Chondrocyte (in vitro differentiated cells): ENCODE results near the gene GSTA2. TPM values are rescaled to one million over a fixed set of nuclear protein-coding genes. Genes with fewer than 3 reads are reported as not detected.
"Not testable (repeated sequence)": the region's sequence is repeated elsewhere in the genome, so short reads cannot be mapped to it uniquely, and the experiment has no call there.

ENCODE experiments used
- DNase-seq: peaks from one replicate; pipeline ENCODE4 v3.0.0; 2021; ENCODE audit warnings: mixed read lengths, low spot score
- H3K27ac Mint-ChIP-seq: one replicate; pipeline ENCODE4 v1.8.0; 2021; ENCODE audit warnings: mild to moderate bottlenecking, moderate library complexity, mixed read lengths; ENCODE audit not compliant: unreplicated experiment
- H3K27me3 Mint-ChIP-seq: 2 replicates; pipeline ENCODE4 v1.8.0; 2021; ENCODE audit warnings: low read depth, mixed read lengths
- H3K36me3 Mint-ChIP-seq: 2 replicates; pipeline ENCODE4 v1.8.0; 2021; ENCODE audit warnings: low read depth, mixed read lengths
- H3K4me1 Mint-ChIP-seq: 2 replicates; pipeline ENCODE4 v1.8.0; 2021; ENCODE audit warnings: low read depth, mild to moderate bottlenecking, mixed read lengths
- H3K4me3 Mint-ChIP-seq: one replicate; pipeline ENCODE4 v1.8.0; 2021; ENCODE audit warnings: mild to moderate bottlenecking, moderate library complexity, mixed read lengths; ENCODE audit not compliant: unreplicated experiment
- H3K9me3 Mint-ChIP-seq: 2 replicates; pipeline ENCODE4 v1.8.0; 2021; ENCODE audit warnings: low read depth, mixed read lengths
- CTCF ChIP-seq: fragments of 200-600 bp; sonication (generic); IDR thresholded peaks from 2 replicates; pipeline ENCODE4 v1.5.0; 2021; ENCODE audit warnings: antibody characterized with exemption, mild to moderate bottlenecking, moderate library complexity
- long read RNA-seq: library from polyadenylated mRNA; stranded (forward); transcript quantifications from one replicate; pipeline ENCODE4 v2.0.0, GENCODE V29; 2021
- total RNA-seq: library from RNA; stranded (reverse); gene quantifications from 3 replicates; pipeline ENCODE4 v1.2.1, GENCODE V29; 2021

The GSTA2 gene
- total RNA-seq: not detected in 3 replicates
- long read RNA-seq: 0 reads

GRCh38 chr6:52763322-52763916 is at the start of gene GSTA2:
TSS of gene GSTA2 (minus strand) at chr6:52763475. CDS start at chr6:52757947, 5,528 bp downstream.
- not testable (repeated sequence) for H3K4me3 Mint-ChIP-seq, H3K27me3 Mint-ChIP-seq, H3K36me3 Mint-ChIP-seq, H3K4me1 Mint-ChIP-seq, H3K9me3 Mint-ChIP-seq, H3K27ac Mint-ChIP-seq, DNase-seq

GRCh38 chr6:52809777-52810176 is 46.5 kb upstream of the GSTA2 start:
- not testable (repeated sequence) for DNase-seq, H3K27ac Mint-ChIP-seq, H3K27me3 Mint-ChIP-seq, H3K4me1 Mint-ChIP-seq, H3K9me3 Mint-ChIP-seq, H3K36me3 Mint-ChIP-seq, H3K4me3 Mint-ChIP-seq

DNA sequence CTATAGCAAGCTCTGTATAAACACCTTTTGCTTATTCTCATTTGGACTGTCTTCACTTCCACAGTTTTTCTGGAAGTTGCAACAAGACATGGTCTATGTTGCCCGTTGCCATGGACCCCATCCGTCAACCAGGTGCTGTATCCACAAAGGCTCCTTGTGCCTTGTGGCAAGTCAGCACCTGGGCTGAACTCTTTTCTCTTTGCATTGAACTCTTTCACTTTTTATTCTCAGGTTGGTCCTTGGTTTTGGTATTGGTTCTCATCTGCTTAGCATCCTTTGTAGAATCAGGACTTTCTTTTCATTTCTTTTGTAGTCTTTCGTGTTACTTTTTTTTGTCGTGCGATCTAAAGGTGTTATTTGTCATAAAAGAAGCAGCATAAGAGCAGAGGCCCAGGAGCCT is 45.4 kb upstream of the GSTA2 start:
- no peak for DNase-seq
- Mint-ChIP-seq H3K9me3 (no peaks in the 10 kb centered on the region), H3K4me1 (peaks cover 3% of the 10 kb centered on the region)

GRCh38 chr6:52803668-52804255 is 40.5 kb upstream of the GSTA2 start, which contains the start of gene GSTA1:
TSS of gene GSTA1 (minus strand) at chr6:52803816. CDS start at chr6:52799267, 4,549 bp downstream.
- not testable (repeated sequence) for H3K4me3 Mint-ChIP-seq, H3K27ac Mint-ChIP-seq

More for the DNA sequence above, 45.4 kb upstream of the GSTA2 start:
- peaks cover 5% of the 10 kb centered on the region for H3K27me3 Mint-ChIP-seq
- H3K27ac Mint-ChIP-seq: no peak overlapping the region
- no peak for TF ChIP-seq CTCF
- H3K36me3 Mint-ChIP-seq: no peaks in the 10 kb centered on the region
- H3K4me3 Mint-ChIP-seq: no peak overlapping the region

DNA sequence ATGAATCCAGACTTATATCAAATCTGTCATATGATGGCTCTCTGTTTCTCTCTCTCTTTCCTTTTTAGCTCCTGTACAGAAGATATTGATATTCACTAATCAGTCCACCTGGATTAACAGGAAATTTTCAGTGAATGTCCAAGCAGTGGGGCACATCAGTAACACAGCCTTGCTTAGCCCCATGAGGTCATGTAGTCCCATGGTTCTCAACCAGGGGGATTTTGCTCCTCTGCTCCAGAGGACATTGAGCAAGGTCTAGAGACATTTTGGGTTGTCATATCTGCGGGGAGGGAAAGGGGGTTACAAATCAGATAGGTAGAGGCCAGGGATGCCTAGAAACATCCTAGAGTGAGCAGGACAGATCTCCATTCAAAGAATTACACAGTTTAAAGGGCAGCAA is 39.5 kb upstream of the GSTA2 start:
- peaks cover 11% of the 10 kb centered on the region for H3K27me3 Mint-ChIP-seq
- no peak for TF ChIP-seq CTCF
- no peak overlapping the region for H3K4me3 Mint-ChIP-seq
- H3K9me3 Mint-ChIP-seq: no peaks in the 10 kb centered on the region
- DNase-seq: no peak
- H3K36me3 Mint-ChIP-seq: no peaks in the 10 kb centered on the region
- H3K4me1 Mint-ChIP-seq: peaks cover 11% of the 10 kb centered on the region
- H3K27ac Mint-ChIP-seq: no peak overlapping the region

More at GRCh38 chr6:52803668-52804255, 40.5 kb upstream of the GSTA2 start, which contains the start of gene GSTA1:
- not testable (repeated sequence) for H3K9me3 Mint-ChIP-seq, H3K36me3 Mint-ChIP-seq, DNase-seq
- peaks cover 11% of the 10 kb centered on the region for H3K4me1 Mint-ChIP-seq
- H3K27me3 Mint-ChIP-seq: peaks cover 11% of the 10 kb centered on the region

- H3K36me3 Mint-ChIP-seq: no peaks in the 10 kb centered on the region
- H3K27ac Mint-ChIP-seq: no peak overlapping the region
- peaks cover 14% of the 10 kb centered on the region for H3K27me3 Mint-ChIP-seq
- no peak for DNase-seq
- H3K4me1 Mint-ChIP-seq: peaks cover 11% of the 10 kb centered on the region
- no peak overlapping the region for H3K4me3 Mint-ChIP-seq
- no peak for TF ChIP-seq CTCF
- no peaks in the 10 kb centered on the region for H3K9me3 Mint-ChIP-seq
Observed at GRCh38 chr6:52801188-52801841, 38.0 kb upstream of the GSTA2 start.

GRCh38 chr6:52799272-52799671 is 36.0 kb upstream of the GSTA2 start:
- peaks cover 15% of the 10 kb centered on the region for H3K27me3 Mint-ChIP-seq
- H3K9me3 Mint-ChIP-seq, DNase-seq, H3K4me3 Mint-ChIP-seq, H3K27ac Mint-ChIP-seq, H3K36me3 Mint-ChIP-seq: not testable (repeated sequence)
- H3K4me1 Mint-ChIP-seq: peaks cover 11% of the 10 kb centered on the region

DNA sequence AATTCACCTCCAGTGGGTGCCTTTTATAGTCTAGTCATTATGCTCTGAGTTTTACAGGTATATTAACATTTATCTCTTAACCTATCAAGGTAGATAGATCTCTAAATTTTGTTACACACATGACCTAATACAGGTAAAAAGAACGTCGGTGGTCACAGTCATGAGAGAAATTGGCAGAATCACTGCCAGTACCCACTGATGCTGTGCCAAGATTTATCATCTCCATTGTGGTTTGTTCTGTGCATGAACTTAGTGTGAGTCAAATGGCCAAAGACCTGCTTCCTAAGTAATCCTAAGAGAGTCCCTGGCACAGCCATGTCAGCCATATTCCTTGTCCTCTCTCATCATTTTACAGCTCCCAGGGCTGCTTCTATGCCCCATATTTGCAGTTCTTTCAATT is 31.1 kb upstream of the GSTA2 start:
- not testable (repeated sequence) for H3K27ac Mint-ChIP-seq, DNase-seq, H3K4me3 Mint-ChIP-seq, H3K4me1 Mint-ChIP-seq, H3K36me3 Mint-ChIP-seq, H3K27me3 Mint-ChIP-seq
- H3K9me3 Mint-ChIP-seq: peaks cover 10% of the 10 kb centered on the region
